Nucleus accumbens (tissue), 56 donors: ENCODE results near the gene BCAR3.
"Not testable (repeated sequence)": the region's sequence is repeated elsewhere in the genome, so short reads cannot be mapped to it uniquely, and the experiment has no call there.

Source experiments
- DNase-seq, 56 donors: peaks; one replicate each; lab custom pipeline; 2025; lab: John Stamatoyannopoulos, UW

The BCAR3 gene

DNA sequence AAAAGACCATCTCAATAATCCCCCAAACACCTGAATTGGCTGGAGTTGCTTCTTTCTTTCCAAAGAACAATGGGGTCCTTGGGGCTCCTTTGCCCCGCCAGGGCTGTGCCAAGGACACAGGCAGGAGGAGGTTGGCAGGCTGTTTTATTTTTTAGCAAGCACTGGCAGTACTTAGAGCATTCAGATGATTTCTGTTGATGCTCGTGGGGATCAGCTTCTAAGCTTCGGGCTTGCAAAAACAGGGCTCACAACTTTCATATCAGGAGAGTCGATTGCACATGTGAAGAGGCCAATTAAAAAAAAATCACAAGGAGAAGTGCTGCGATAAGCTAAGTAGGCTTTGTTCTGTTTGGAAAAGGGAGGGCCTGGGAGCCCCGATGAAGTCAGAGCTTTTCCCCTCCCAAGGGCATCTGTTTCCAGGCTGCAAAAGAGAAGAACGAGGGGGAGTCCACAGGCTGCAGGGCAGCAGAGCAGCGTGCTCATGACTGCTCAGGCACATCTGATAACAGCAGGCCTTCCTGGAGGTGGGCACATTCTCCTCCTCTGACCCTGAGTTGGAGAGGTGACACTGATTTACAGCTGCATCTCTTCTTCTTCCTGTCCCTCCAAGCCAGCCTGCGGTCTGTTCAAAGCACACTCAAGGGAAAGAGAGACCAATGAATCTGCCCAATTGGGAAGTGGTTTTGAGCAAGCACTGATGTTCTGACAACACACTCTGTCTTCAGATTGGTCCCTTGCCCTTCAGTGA lies 27.3 kb upstream of the BCAR3 start:
- peak in 1 of 56 donors; percentile 7 for DNase-seq

- DNase-seq, result no peak
Observed at GRCh38 chr1:93707956-93708355, 26.3 kb upstream of the BCAR3 start.

DNA sequence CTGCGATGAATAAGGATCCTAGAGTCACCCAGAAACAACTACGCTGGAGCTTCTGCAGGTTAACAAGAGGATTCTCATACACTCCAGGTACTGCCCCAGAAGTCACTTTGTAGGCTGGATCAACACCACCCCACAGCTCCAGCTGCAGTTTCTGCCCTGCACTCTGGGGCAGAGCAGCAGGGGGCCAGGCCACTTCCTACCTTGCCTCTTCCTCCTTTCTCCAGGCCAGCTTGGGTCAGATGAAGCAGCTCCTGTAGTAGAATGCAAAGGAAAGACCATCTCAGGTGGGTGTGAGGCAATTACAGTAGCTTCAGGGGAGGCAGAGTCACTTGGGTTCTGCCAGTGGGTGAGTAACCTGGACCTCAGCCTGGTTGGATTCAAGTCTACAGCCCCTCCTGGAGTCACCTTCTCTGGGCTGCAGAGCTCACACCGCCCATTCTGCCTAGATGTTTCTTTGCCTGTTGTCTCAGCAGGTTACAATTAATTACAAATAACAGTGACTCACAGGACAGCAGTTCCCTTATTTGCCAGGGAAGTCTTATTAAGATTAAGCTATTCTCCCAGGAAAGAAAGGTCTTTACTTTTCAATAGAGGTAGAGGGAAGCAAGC lies 24.4 kb upstream of the BCAR3 start:
- DNase-seq, result no peak

DNA sequence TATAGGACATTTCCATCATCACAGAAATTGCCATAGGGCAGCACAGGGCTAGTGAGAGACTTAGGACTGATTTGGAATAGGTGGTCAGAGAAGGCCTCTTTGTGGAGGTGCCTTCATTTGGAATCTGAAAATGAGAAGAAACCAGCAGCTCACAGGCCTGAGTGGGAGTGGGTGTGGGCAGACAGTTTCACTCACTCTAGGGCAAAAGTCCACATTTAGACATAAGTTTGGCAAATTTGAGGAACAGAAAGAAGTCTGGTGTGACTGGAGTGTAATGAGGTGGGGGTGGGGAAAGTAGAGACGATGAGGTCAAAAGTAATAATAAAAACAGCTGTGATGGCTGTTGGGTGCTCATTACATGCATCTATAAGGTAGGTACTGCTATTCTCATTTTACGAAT lies 22.4 kb upstream of the BCAR3 start:
- peak in 1 of 56 donors; percentile 28 for DNase-seq

DNA sequence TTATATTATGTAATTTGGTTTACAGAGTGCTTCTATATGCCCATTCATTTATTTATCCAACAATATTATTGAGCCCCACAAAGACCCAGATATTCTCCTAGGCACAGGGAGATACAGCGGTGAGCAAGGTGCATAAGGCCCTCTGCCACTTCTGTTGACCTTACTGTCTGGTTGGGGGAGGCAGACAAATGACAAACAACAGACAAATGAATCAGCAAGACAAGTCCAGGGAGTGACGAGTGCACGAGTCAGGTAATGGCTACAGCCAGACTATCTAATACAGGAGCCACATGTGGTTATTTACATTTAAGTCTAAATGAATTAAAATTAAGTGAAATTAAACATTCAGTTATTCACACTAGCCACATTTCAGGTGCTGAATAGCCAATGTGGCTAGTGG lies 22.0 kb upstream of the BCAR3 start:
- no peak for DNase-seq

DNA sequence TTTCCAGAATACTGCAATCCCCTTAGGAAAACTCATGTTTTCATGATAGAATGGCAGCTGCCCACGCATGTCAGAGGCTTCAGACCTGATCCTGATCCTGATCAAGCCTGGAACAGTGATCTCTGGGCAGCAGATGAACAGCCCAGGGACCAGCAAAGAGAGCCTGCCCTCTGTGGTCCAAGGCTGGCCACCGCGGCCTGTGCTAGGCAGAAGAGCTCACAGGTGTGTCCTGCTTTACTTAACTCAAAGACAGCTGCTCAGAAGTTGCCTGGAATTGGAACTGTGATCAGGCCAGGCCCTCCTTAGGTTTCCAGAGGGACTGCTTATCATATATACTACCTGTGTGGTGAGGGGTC lies 21.2 kb upstream of the BCAR3 start:
- DNase-seq, result no peak

DNA sequence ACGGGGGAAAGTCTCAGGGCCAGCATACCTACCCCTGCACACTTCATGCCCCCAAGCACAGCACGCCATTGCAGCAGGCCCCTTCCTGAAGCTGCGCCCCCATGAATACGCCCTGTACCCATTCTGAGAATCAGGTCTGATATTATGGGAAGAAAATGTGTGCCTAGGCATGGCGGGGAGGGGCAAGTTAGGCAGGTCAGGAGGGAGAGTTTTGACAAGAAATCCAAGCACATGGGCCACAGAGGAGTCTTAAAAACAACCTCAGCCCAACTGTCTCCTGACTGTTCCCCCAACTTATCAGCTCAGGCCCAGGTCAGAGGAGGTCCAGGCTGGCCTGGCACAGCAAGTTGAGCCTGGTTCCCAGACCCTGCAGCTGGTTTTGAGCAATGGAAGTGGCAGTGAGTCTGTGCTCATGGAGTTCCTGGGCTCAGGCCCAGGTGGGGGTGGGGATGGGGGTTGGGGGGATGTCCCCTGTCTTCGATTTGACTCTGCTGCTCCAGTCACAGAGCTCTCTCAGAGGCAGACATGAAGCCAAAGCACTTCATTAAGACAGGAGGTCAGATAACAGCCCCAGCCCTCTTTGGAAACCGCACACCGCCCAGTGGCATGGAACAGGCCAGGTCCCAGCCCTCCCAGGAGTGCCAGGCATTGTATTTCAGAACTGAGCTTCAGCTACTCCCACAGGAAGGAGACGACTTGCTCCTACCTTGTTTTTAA lies 20.6 kb upstream of the BCAR3 start:
- DNase-seq, result no peak

DNA sequence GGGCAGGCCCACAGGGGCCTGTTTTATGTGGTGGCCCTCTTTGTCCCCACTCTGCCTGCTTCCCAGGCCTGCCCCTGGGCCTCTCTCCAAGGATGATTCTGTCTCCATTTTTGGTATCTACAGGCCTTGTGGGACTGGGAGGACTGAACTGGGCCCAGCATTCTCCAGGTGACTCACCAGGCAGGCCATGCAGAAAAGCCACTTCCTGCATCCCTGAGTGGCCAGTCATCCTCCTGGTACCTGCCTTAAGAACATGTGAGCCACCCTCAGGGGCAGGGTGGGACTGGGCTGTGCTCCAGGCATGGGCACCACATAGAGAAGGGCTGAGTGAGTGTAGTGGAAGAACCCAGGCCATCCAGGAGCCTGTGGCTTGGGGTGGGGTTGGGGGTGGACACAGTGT lies 20.0 kb upstream of the BCAR3 start:
- DNase-seq, result no peak

GRCh38 chr1:93700532-93701469 lies 19.2 kb upstream of the BCAR3 start:
- no peak for DNase-seq

- DNase-seq, result no peak
Observed at GRCh38 chr1:93699503-93700168, 18.0 kb upstream of the BCAR3 start.

- no peak for DNase-seq
Observed at GRCh38 chr1:93699049-93699384, 17.4 kb upstream of the BCAR3 start.

DNA sequence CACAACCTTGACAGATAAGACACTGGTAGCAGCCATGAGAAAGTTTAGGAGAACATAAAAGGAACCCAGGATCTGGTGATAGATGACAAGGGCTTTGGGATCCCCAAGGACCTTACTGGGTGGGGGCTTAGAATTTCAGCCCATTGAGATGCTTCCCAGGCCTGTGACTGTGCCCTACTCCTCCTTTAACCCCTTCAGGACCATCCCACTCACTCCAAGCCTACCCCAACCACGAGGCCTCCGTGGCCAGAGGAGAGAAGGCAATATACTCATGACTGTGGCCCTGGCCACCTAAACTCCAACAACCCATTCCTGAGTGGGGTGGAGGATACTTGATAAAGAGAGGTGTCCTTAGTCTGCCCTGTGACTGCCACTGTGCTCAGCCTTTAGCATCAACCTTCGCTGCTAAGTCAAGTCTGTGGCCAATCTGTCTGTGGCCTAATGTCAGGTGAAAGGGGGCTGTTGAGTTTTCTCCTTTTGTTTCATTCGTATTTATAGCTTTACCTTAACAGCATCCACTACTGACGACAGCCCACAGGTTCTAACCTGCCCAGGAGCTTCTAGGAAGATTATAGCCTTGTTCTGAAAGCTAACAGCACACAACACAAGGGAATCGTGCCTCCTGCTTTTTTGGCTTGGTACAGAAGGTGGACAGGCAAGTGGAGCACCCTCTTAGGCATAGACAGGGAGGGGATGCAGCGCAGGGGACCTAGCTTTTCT lies 16.9 kb upstream of the BCAR3 start:
- DNase-seq, result no peak

DNA sequence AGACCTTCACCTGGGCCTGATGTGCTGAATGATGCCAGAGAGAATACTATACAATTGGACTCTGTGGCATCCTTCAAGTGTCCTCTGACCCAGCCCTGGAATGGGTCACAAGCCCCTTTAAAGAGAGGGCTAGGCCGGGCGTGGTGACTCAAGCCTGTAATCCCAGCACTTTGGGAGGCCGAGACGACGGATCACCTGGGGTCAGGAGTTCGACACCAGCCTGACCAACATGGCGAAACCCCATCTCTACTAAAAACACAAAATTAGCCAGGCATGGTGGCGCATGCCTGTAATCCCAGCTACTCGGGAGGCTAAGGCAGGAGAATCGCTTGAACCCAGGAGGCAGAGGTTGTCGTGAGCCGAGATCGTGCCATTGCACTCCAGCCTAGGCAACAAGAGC lies 15.9 kb upstream of the BCAR3 start:
- not testable (repeated sequence) for DNase-seq

DNA sequence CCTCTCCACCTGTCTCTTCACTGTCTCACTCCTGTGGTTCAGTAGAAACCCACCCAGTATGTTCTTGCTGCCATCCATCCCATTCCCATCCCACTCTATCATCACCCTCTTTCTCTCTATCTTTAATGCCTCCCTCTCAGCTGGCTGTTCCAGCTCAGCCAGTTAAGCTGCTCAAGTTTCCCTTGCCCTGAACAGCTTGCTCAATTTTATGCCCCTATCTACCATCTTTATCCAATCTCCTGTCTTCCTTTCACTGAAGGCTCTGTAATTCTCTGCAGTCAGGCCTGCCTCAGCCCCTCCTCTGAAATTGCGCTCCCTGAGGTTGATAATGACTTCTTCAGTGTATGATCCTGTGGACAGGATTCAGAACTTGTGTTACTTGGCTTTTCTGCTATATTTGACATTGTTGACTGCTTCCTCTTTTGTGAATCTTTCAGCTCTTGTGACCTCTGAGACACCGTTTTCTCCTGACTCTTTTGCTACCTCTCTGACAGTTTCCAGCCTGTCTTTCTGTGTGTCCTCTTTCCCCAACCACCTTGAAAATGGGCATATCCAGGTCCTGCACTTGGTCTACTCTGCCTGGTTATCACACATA lies 13.9 kb upstream of the BCAR3 start:
- DNase-seq, result no peak

DNA sequence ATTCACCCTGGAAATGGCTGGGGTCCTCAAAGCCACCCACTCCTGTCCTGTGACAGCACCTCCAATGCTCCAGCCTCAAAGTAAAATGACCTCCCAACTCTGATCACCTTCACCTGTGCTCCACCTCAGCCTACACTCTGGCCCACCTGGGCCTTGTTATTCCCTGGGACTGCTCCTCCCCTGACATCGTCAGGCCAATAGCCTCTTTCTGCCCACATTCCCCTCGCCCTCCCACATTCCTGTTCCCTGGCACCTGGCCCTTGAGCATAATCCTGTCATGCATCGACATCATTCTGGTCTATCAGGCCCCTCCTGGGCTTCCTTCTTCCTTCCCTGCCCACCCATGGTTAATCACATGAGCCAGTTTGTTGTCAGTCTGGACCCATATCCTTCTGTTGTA lies 13.2 kb upstream of the BCAR3 start:
- no peak for DNase-seq

DNA sequence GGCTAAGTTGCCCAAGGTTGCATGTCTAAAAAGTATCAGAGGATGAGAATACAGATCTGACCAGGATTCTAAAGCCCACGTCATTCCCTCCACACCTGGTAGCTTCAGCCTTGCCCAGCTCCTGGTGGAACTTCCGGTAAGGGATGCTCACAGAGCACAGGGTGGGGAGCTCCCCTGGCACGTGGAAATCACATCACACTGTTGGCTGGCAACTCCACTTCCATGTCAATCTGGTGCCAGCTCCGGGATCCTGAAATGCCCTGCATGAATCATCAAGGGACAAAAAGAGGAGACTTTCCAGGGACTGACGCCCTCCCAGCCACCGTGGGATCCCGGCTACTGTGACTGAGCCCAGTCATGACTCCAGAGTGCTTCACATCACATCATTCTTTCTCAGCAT lies 12.4 kb upstream of the BCAR3 start:
- DNase-seq, result no peak

- no peak for DNase-seq
Observed at GRCh38 chr1:93692983-93693591, 11.4 kb upstream of the BCAR3 start.

DNA sequence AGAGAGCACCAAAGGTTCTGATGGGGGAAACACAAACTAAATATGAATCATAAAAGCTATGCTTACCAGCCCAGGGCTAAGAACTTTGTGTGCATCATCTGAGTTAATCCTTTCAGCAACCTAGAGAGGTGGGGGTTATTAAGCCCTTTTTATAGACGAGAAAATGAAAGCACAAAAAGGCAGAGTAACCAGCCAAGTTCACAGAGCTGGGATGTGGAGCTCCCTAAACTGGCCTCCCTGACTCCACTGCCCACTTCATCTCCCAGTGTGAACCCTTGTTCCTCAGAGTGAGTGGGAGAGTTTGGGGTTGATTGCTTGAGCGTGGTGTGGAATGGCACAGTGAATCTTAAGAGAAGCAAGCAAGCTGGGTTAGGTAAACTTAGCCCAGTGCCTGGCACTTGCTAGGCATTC lies 10.8 kb upstream of the BCAR3 start:
- no peak for DNase-seq

GRCh38 chr1:93692026-93692425 lies 10.4 kb upstream of the BCAR3 start:
- no peak for DNase-seq
